HepG2 (cell line): ENCODE results near the gene PEX3. TPM values are rescaled to one million over a fixed set of nuclear protein-coding genes. Genes with fewer than 3 reads are reported as not detected.

Experiments
- EHMT2 ChIP-seq: fragments of 200-600 bp; sonication (generic); IDR thresholded peaks from 2 replicates; pipeline ENCODE4 v1.7.0; 2017; ENCODE audit warnings: antibody characterized with exemption, low read depth, low read length, borderline replicate concordance
- ERF ChIP-seq: IDR thresholded peaks from 2 replicates; pipeline ENCODE4 v1.6.1; 2018; ENCODE audit warnings: missing biosample characterization, missing genetic modification reagents
- ISL2 ChIP-seq: sonication (generic); formaldehyde crosslinking; IDR thresholded peaks from 2 replicates; pipeline ENCODE4 v1.5.0; 2020; ENCODE audit warnings: missing genetic modification reagents
- MAF1 ChIP-seq: sonication (generic); formaldehyde crosslinking; IDR thresholded peaks from 2 replicates; pipeline ENCODE4 v1.5.0; 2020; ENCODE audit warnings: missing genetic modification reagents, borderline replicate concordance
- MXD4 ChIP-seq: IDR thresholded peaks from 2 replicates; pipeline ENCODE4 v1.6.1; 2016; ENCODE audit warnings: mild to moderate bottlenecking, missing biosample characterization, missing genetic modification reagents
- SMAD3 ChIP-seq: sonication (generic); formaldehyde crosslinking; IDR thresholded peaks from 2 replicates; pipeline ENCODE4 v1.4.0; 2020; ENCODE audit warnings: missing genetic modification reagents
- SMC3 ChIP-seq: IDR thresholded peaks from 2 replicates; pipeline ENCODE4 v1.6.1; 2011; ENCODE audit warnings: low read length, improper control_type of control experiment
- THRA ChIP-seq: sonication (generic); formaldehyde crosslinking; IDR thresholded peaks from 2 replicates; pipeline ENCODE4 v1.4.0; 2020; ENCODE audit warnings: missing genetic modification reagents, borderline replicate concordance
- ZNF180 ChIP-seq: sonication (generic); formaldehyde crosslinking; IDR thresholded peaks from 2 replicates; pipeline ENCODE4 v1.4.0; 2020; ENCODE audit warnings: low read depth, missing genetic modification reagents, borderline replicate concordance
- ZNF317 ChIP-seq: sonication (generic); formaldehyde crosslinking; IDR thresholded peaks from 2 replicates; pipeline ENCODE4 v1.5.0; 2020; ENCODE audit warnings: mild to moderate bottlenecking, missing genetic modification reagents
- ZNF556 ChIP-seq: sonication (generic); formaldehyde crosslinking; IDR thresholded peaks from 2 replicates; pipeline ENCODE4 v1.4.0; 2020; ENCODE audit warnings: mild to moderate bottlenecking, missing genetic modification reagents, borderline replicate concordance
- ZNF737 ChIP-seq: sonication (generic); formaldehyde crosslinking; IDR thresholded peaks from 2 replicates; pipeline ENCODE4 v1.5.0; 2020; ENCODE audit warnings: missing genetic modification reagents, mild to moderate bottlenecking, borderline replicate concordance
- ZNF782 ChIP-seq: sonication (generic); formaldehyde crosslinking; IDR thresholded peaks from 2 replicates; pipeline ENCODE4 v1.4.0; 2020; ENCODE audit warnings: missing genetic modification reagents, mild to moderate bottlenecking, borderline replicate concordance
- polyA plus RNA-seq, 8 experiments: library from polyadenylated mRNA; depleted of rRNA in 3 of 8; stranded (reverse) in 7 of 8; unstranded in 1 of 8; fragments of >200 nt; fragmentation: Illumina TruSeq in 4 of 8; extraction: Trizol in 4 of 8; gene quantifications; 2 replicates each; pipeline versions ENCODE4 v1.2.1 to v1.2.3, GENCODE V29; 2011 to 2016; ENCODE audit warnings: low read depth in 4 of 8, missing spikeins in 1 of 8, mixed read lengths in 1 of 8; ENCODE audit not compliant: insufficient read depth in 1 of 8
- total RNA-seq, 5 experiments: library from RNA; depleted of rRNA; stranded (reverse); fragments of >200 nt; fragmentation: Illumina TruSeq; extraction: Trizol; gene quantifications; 2 replicates each; pipeline ENCODE4 v1.2.3, GENCODE V29; 2016; ENCODE audit warnings: low read depth in 1 of 5
- TF ChIP-seq, protein P1 (sequence below): sonication (generic); formaldehyde crosslinking; IDR thresholded peaks from 2 replicates; pipeline ENCODE4 v1.8.0; 2022; ENCODE audit warnings: mild to moderate bottlenecking, missing genetic modification reagents, moderate library complexity
- TF ChIP-seq, protein P2 (sequence below): sonication (generic); formaldehyde crosslinking; IDR thresholded peaks from 2 replicates; pipeline ENCODE4 v1.4.0; 2020; ENCODE audit warnings: low read depth, mild to moderate bottlenecking, missing genetic modification reagents
- TF ChIP-seq, protein P3 (sequence below): sonication (generic); formaldehyde crosslinking; IDR thresholded peaks from 2 replicates; pipeline ENCODE4 v1.4.0; 2020; ENCODE audit warnings: missing genetic modification reagents
- TF ChIP-seq, protein P4 (sequence below): IDR thresholded peaks from 2 replicates; pipeline ENCODE4 v1.6.1; 2012; ENCODE audit warnings: low read depth, low read length, improper control_type of control experiment
- TF ChIP-seq, protein P5 (sequence below): sonication (generic); formaldehyde crosslinking; IDR thresholded peaks from 2 replicates; pipeline ENCODE4 v1.5.1; 2020; ENCODE audit warnings: mild to moderate bottlenecking, missing genetic modification reagents, borderline replicate concordance

PEX3 gene
- total and polyA plus RNA-seq, 2 of the 13 experiments (the other 11 are each of a cell fraction or from before 2014, with no cell fraction given) = 30.9 to 40.8 TPM

DNA sequence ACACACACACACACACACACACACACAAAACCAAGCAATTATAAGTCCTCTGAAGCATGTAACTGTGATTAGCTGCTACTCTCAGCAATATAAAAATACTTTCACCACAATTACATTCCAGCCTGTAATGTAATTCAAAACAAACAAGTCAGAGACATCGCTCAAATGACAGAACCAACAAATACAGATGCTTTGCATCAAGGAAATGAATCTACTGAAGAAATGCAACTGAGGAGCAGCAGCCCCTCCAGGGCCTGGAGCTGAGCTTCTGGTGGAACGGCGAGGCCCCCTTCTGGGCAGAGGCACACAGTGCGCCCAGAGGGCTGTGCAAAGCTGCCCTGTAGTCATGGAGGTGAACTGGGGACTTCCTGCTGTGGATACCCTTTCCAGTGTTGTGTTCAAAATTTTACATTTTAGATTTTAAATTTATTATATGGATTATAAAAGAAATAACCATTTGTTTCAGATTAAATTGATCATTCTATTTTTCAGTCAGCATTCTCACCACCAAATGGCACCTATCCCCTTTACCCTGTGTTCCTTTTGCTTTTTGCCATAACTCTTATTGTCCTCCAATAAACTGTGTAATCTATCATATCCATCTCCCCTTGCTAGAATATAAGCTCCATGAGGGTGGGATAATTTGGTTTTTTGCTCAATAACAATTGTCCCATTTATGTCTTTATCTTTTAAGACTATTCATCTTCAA is 23.3 kb upstream of the PEX3 start (continued):
- TF ChIP-seq ZNF317 (CRISPR knock-in tag) (no peak), ZNF180 (CRISPR knock-in tag) (no peak), THRA (CRISPR knock-in tag) (peak; percentile 69; the same call in 1 of the 2 replicates), ZNF556 (CRISPR knock-in tag) (no peak), ISL2 (CRISPR knock-in tag) (no peak), ZNF782 (CRISPR knock-in tag) (no peak), MXD4 (CRISPR knock-in tag) (peak; percentile 42; the same call in 1 of the 2 replicates), MAF1 (no peak), EHMT2 (no peak), ERF (CRISPR knock-in tag) (peak; percentile 63; the same call in 1 of the 2 replicates), ZNF737 (no peak), SMC3 (peak; percentile 92), SMAD3 (CRISPR knock-in tag) (peak; percentile 66; the same call in 1 of the 2 replicates)
- TF ChIP-seq, protein P1, sequence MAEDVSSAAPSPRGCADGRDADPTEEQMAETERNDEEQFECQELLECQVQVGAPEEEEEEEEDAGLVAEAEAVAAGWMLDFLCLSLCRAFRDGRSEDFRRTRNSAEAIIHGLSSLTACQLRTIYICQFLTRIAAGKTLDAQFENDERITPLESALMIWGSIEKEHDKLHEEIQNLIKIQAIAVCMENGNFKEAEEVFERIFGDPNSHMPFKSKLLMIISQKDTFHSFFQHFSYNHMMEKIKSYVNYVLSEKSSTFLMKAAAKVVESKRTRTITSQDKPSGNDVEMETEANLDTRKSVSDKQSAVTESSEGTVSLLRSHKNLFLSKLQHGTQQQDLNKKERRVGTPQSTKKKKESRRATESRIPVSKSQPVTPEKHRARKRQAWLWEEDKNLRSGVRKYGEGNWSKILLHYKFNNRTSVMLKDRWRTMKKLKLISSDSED (CRISPR knock-in tag) = no peak
- TF ChIP-seq, protein P2, sequence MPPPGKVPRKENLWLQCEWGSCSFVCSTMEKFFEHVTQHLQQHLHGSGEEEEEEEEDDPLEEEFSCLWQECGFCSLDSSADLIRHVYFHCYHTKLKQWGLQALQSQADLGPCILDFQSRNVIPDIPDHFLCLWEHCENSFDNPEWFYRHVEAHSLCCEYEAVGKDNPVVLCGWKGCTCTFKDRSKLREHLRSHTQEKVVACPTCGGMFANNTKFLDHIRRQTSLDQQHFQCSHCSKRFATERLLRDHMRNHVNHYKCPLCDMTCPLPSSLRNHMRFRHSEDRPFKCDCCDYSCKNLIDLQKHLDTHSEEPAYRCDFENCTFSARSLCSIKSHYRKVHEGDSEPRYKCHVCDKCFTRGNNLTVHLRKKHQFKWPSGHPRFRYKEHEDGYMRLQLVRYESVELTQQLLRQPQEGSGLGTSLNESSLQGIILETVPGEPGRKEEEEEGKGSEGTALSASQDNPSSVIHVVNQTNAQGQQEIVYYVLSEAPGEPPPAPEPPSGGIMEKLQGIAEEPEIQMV (CRISPR knock-in tag) = 0 out of 2 replicates have a peak, but pooled peaks have one; percentile 50
- TF ChIP-seq, protein P3, sequence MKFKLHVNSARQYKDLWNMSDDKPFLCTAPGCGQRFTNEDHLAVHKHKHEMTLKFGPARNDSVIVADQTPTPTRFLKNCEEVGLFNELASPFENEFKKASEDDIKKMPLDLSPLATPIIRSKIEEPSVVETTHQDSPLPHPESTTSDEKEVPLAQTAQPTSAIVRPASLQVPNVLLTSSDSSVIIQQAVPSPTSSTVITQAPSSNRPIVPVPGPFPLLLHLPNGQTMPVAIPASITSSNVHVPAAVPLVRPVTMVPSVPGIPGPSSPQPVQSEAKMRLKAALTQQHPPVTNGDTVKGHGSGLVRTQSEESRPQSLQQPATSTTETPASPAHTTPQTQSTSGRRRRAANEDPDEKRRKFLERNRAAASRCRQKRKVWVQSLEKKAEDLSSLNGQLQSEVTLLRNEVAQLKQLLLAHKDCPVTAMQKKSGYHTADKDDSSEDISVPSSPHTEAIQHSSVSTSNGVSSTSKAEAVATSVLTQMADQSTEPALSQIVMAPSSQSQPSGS (CRISPR knock-in tag) = 0 out of 2 replicates have a peak, but pooled peaks have one; percentile 35
- TF ChIP-seq, protein P4, sequence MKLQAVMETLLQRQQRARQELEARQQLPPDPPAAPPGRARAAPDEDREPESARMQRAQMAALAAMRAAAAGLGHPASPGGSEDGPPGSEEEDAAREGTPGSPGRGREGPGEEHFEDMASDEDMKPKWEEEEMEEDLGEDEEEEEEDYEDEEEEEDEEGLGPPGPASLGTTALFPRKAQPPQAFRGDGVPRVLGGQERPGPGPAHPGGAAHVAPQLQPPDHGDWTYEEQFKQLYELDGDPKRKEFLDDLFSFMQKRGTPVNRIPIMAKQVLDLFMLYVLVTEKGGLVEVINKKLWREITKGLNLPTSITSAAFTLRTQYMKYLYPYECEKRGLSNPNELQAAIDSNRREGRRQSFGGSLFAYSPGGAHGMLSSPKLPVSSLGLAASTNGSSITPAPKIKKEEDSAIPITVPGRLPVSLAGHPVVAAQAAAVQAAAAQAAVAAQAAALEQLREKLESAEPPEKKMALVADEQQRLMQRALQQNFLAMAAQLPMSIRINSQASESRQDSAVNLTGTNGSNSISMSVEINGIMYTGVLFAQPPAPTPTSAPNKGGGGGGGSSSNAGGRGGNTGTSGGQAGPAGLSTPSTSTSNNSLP = peak; percentile 58; the same call in 1 of the 2 replicates
- TF ChIP-seq, protein P5, sequence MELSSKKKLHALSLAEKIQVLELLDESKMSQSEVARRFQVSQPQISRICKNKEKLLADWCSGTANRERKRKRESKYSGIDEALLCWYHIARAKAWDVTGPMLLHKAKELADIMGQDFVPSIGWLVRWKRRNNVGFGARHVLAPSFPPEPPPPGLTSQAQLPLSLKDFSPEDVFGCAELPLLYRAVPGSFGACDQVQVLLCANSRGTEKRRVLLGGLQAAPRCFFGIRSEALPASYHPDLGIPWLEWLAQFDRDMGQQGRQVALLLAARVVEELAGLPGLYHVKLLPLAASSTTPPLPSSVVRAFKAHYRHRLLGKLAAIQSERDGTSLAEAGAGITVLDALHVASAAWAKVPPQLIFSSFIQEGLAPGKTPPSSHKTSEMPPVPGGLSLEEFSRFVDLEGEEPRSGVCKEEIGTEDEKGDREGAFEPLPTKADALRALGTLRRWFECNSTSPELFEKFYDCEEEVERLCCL (CRISPR knock-in tag) = no peak
